Esophagus squamous epithelium (tissue), 5 donors: ENCODE measurements around the gene WDR6. TPM values are rescaled to one million over a fixed set of nuclear protein-coding genes. Genes with fewer than 3 reads are reported as not detected.

Experiments
- DNase-seq: peaks from one replicate; lab custom pipeline; 2025; lab: John Stamatoyannopoulos, UW
- H3K27ac ChIP-seq, 4 donors: fragments of 200-600 bp; sonication (generic); one replicate each; pipeline ENCODE4 v1.5.1; 2016 to 2019; ENCODE audit warnings: mild to moderate bottlenecking in 1 of 4
- H3K27me3 ChIP-seq, 4 donors: fragments of 200-600 bp; sonication (generic); 1 replicate in 3 of 4; 2 replicates in 1 of 4; pipeline versions ENCODE4 v1.5.1 to v1.6.0; 2017 to 2021; ENCODE audit warnings: antibody characterized with exemption in 1 of 4
- H3K36me3 ChIP-seq, 3 donors: fragments of 200-600 bp; sonication (generic); one replicate each; pipeline ENCODE4 v1.5.1; 2016 to 2019
- H3K4me1 ChIP-seq, 3 donors: fragments of 200-600 bp; sonication (generic); one replicate each; pipeline ENCODE4 v1.5.1; 2017 to 2019
- H3K4me3 ChIP-seq, 4 donors: fragments of 200-600 bp; sonication (generic); 1 replicate in 3 of 4; 2 replicates in 1 of 4; pipeline ENCODE4 v1.5.1; 2016 to 2019; ENCODE audit warnings: mild to moderate bottlenecking in 2 of 4, moderate library complexity in 1 of 4
- H3K9me3 ChIP-seq, 3 donors: fragments of 200-600 bp; sonication (generic); one replicate each; pipeline ENCODE4 v1.5.1; 2016 to 2019
- POLR2A ChIP-seq, 4 donors: fragments of 450-650 bp; IDR thresholded peaks; one replicate each; pipeline ENCODE4 v1.6.1; 2017; ENCODE audit warnings: antibody characterized with exemption in 4 of 4, mild to moderate bottlenecking in 4 of 4, moderate library complexity in 3 of 4
- WGBS, 2 donors: methylation state at CpG; one replicate each; pipeline ENCODE4 v1.1.5; 2018; 5-methylcytosine and 5-hydroxymethylcytosine counted together
- intact Hi-C: fragments of 100-400 bp; cut with DNase I; formaldehyde crosslinking; loops from one replicate; pipeline ENCODE4 v1.15.0; 2022
- total RNA-seq, 4 donors: library from RNA; depleted of rRNA; stranded (reverse); fragments of >200 nt; gene quantifications; one replicate each; pipeline ENCODE4 v1.1.0, GENCODE V29; 2016
- TF ChIP-seq, protein P1 (sequence below), 6 experiments: fragments of 450-650 bp in 4 of 6; fragments of 200-600 bp in 2 of 6; sonication (generic) in 2 of 6; IDR thresholded peaks; one replicate each; pipeline ENCODE4 v1.5.1; 2016 to 2019; ENCODE audit warnings: antibody characterized with exemption in 6 of 6, mild to moderate bottlenecking in 4 of 6, moderate library complexity in 4 of 6
- donor health status: DM: yes; HTN: yes; CAD: no.

Gene WDR6
- total RNA-seq, 4 donors from 2014 or later, result 27.4 to 78.0 (median 37.6) TPM

DNA sequence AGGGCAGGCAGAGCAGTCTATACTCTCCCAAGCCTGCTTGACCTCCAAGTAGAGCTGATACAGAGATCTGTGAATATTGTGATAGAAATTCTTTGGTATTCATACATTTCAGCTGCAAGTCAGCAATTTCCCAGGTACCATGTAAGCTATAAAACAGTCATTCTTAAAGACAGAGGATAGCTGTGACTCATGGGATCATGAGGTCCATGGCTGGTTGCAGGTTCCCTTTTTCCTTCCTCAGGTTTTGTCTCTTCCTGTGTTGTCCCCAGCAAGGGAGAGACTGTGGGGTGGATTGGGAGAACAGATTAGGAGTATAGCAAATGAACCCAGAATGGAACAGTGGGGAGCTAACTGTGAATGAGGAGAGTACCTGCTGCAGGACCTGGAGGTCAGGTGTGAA is 22.5 kb upstream of the WDR6 start:
- H3K27me3 ChIP-seq, result no peaks in the 10 kb centered on the region
- peaks cover 5 to 18% (median 12%) of the 10 kb centered on the region in 3 donors for H3K4me1 ChIP-seq
- no peak for TF ChIP-seq POLR2A (IDR thresholded peaks at IDR 0.05)
- TF ChIP-seq, protein P1, sequence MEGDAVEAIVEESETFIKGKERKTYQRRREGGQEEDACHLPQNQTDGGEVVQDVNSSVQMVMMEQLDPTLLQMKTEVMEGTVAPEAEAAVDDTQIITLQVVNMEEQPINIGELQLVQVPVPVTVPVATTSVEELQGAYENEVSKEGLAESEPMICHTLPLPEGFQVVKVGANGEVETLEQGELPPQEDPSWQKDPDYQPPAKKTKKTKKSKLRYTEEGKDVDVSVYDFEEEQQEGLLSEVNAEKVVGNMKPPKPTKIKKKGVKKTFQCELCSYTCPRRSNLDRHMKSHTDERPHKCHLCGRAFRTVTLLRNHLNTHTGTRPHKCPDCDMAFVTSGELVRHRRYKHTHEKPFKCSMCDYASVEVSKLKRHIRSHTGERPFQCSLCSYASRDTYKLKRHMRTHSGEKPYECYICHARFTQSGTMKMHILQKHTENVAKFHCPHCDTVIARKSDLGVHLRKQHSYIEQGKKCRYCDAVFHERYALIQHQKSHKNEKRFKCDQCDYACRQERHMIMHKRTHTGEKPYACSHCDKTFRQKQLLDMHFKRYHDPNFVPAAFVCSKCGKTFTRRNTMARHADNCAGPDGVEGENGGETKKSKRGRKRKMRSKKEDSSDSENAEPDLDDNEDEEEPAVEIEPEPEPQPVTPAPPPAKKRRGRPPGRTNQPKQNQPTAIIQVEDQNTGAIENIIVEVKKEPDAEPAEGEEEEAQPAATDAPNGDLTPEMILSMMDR (IDR thresholded peaks at IDR 0.05), result no peak
- no peak overlapping the region for H3K4me3 ChIP-seq
- intact Hi-C loops, result no loop called here
- DNase-seq, result no peak
- H3K36me3 ChIP-seq, result peaks cover 24 to 73% (median 39%) of the 10 kb centered on the region in 3 donors
- H3K9me3 ChIP-seq, result no peaks in the 10 kb centered on the region
- no peak overlapping the region for H3K27ac ChIP-seq

DNA sequence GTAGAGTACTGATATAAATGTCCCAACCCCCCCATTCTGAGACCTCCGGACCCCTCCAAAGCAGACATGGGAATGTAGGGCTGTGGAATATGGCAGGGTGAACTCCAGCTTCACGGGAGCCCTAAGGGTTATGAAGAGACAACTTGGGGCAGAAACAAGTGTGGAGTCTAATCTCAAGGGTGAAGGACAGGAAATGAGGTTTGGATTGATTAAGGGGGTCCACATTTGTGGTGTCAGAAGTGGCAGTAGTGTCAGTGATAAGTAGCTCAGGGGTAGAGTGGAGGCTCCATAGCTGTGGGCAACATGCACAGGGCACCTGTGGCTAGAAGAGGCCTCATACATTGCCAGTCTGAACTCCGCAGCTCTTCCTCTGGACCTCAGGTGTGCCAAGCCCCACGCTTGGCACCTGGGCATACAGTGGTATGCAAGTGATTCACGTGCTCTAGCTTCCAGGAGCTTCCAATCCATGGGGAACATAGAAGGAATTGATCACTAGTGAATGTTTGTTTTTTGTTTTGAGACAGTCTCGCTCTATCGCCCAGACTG is 21.3 kb upstream of the WDR6 start:
- no peaks in the 10 kb centered on the region for H3K9me3 ChIP-seq
- TF ChIP-seq POLR2A (IDR thresholded peaks at IDR 0.05), result no peak
- TF ChIP-seq, protein P1 (IDR thresholded peaks at IDR 0.05), result no peak
- DNase-seq, result no peak
- peaks cover 5 to 26% (median 13%) of the 10 kb centered on the region in 3 donors for H3K4me1 ChIP-seq
- no peak overlapping the region for H3K27ac ChIP-seq
- intact Hi-C loops, result no loop called here
- 82 to 88% methylated on average over 6 of the region's 7 CpGs for WGBS, 2 donors
- H3K36me3 ChIP-seq, result peaks cover 17 to 60% (median 29%) of the 10 kb centered on the region in 3 donors
- no peaks in the 10 kb centered on the region for H3K27me3 ChIP-seq
- H3K4me3 ChIP-seq, result no peak overlapping the region

DNA sequence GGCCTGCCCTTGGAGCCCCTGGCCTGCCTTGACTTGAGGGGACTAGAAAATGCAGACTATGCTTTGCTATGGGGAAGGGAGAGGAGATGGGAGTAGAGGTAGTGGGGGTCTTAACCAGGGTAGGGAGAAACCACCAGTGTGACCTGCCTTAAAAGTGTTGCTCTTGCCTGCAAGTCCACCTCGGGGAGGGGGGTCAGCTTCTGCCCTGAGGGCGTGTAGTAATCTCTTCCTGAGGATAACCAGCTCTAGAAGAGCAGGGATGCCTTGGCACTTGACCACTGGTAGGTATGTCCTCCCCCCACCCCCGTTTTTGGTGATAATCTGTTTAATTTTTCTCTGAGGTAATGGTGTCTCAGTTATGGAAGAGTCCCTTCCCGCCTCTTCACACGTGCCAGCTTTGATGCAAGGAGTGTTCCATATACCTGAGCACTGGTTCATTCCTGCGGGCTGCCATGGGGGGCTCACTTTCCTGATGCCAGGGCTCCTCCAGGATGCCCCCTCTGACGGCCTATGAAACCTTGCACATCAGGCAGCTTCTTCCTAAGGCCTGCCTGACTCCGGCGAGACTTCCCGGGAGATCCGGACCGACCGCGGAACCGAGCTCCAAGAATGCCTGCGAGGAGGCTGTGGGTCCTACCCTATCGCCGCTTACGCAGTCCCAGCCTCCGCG is 17.9 kb upstream of the WDR6 start:
- no peak for DNase-seq
- Histone ChIP-seq H3K4me3 (peak overlapping the region; percentile 59 to 96 (median 75)), H3K27ac (peak overlapping the region; percentile 81 to 98 (median 88)), H3K9me3 (no peaks in the 10 kb centered on the region), H3K4me1 (peaks cover 14 to 47% (median 22%) of the 10 kb centered on the region in 3 donors), H3K27me3 (no peaks in the 10 kb centered on the region), H3K36me3 (peaks cover 3 to 27% (median 11%) of the 10 kb centered on the region in 3 donors)
- intact Hi-C loops, result no loop called here
- 10 to 24% methylated on average over 4 to 5 of the region's 21 CpGs for WGBS, 2 donors
- TF ChIP-seq POLR2A (IDR thresholded peaks at IDR 0.05), result no peak
- TF ChIP-seq, protein P1 (IDR thresholded peaks at IDR 0.05), result no peak

DNA sequence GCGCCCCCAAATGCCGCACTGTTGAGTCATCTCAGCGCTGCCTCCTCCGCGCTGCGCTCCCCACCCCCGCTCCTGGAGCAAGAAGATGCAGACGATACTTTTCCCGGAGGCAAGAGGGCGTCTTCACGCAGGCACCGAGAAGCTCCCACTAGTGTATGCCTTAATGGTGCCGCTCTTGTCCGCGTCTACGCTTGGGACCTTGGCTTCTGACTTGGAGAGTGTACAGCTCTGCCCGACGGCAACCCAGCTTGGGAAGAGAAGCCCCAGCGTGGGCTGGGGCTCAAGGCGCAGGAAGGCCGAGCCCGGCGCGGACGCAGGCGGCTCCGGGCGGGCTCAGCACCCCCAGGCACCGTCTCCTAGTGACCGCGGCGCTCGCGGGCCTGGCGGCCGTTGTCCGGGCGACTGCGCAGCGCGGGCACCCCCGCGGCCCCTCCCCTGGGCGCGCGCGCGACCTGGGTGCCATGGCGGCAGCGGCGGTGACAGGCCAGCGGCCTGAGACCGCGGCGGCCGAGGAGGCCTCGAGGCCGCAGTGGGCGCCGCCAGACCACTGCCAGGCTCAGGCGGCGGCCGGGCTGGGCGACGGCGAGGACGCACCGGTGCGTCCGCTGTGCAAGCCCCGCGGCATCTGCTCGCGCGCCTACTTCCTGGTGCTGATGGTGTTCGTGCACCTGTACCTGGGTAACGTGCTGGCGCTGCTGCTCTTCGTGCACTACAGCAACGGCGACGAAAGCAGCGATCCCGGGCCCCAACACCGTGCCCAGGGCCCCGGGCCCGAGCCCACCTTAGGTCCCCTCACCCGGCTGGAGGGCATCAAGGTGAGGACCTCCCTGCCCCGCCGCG is 17.2 kb upstream of the WDR6 start, which contains the start of gene P4HTM:
TSS of gene P4HTM (plus strand) at position 446 of the 840 bp plus-strand sequence. CDS start at position 462, 16 bp downstream.
- peak within 1 kb of the TSS; percentile 81 to 98 (median 88) for H3K27ac ChIP-seq
- no peaks in the 10 kb centered on the region for H3K9me3 ChIP-seq
- intact Hi-C loops, result no loop called here
- H3K27me3 ChIP-seq, result no peaks in the 10 kb centered on the region
- no peak for DNase-seq
- peak within 1 kb of the TSS; percentile 59 to 96 (median 75) for H3K4me3 ChIP-seq
- peaks cover 0 to 23% (median 7%) of the 10 kb centered on the region in 3 donors for H3K36me3 ChIP-seq
- 0% methylated on average over 4 to 6 of the region's 91 CpGs for WGBS, 2 donors
- peak in 2 of 4 donors; percentile 44 to 53 for TF ChIP-seq POLR2A (IDR thresholded peaks at IDR 0.05)
- TF ChIP-seq, protein P1 (IDR thresholded peaks at IDR 0.05), result peak in 4 of 6 experiments; percentile 5 to 22 (median 12)
- H3K4me1 ChIP-seq, result peaks cover 14 to 47% (median 22%) of the 10 kb centered on the region in 3 donors
